SK-N-SH (cell line): Measurements from ENCODE around the gene ATP8A2. TPM values are rescaled to one million over a fixed set of nuclear protein-coding genes. Genes with fewer than 3 reads are reported as not detected.

Source experiments
- CTCF ChIA-PET: fragments of 300-600, 350-600 bp; formaldehyde crosslinking; extraction: SDS; loops from one replicate; lab custom pipeline; 2021; lab: Yijun Ruan, JAX
- POLR2A ChIA-PET: fragments of 350-600 bp; sonication (Branson Sonifier 250); formaldehyde crosslinking; extraction: SDS; loops from one replicate; lab custom pipeline; 2020; ENCODE audit warnings: antibody characterized with exemption, inconsistent platforms; lab: Yijun Ruan, JAX
- DNase-seq: peaks from one replicate; pipeline ENCODE4 v3.0.0; 2012
- H2AFZ ChIP-seq: fragments of 200-600 bp; sonication (generic); 2 replicates; pipeline ENCODE4 v1.8.1; 2016; ENCODE audit warnings: antibody characterized with exemption, mild to moderate bottlenecking, low read depth
- H3F3A ChIP-seq: fragments of 200-600 bp; sonication (generic); replicated peaks from 2 replicates; pipeline ENCODE3; 2016; ENCODE audit warnings: antibody characterized with exemption, mild to moderate bottlenecking; ENCODE audit not compliant: insufficient read depth
- H3K27ac ChIP-seq, 2 experiments: fragments of 200-500 bp in 1 of 2; fragments of 200-600 bp in 1 of 2; sonication (Bioruptor generic) in 1 of 2; sonication (generic), shearing (Covaris generic) in 1 of 2; 2 replicates each; pipeline versions ENCODE4 v1.5.1 to v1.6.1; 2014 to 2016; ENCODE audit warnings: low read depth in 2 of 2, inconsistent platforms in 1 of 2, low read length in 1 of 2, mild to moderate bottlenecking in 1 of 2, mixed read lengths in 1 of 2
- H3K27me3 ChIP-seq: fragments of 200-600 bp; sonication (generic), shearing (Covaris generic); 2 replicates; pipeline ENCODE4 v1.6.1; 2016; ENCODE audit warnings: mixed run types; ENCODE audit not compliant: insufficient read depth
- H3K36me3 ChIP-seq, 2 experiments: fragments of 200-500 bp in 1 of 2; fragments of 200-600 bp in 1 of 2; sonication (Bioruptor generic) in 1 of 2; sonication (generic) in 1 of 2; replicated peaks in 1 of 2; 2 replicates each; pipeline versions ENCODE3 to v1.5.1; 2014 to 2016; ENCODE audit warnings: low read length in 1 of 2, mild to moderate bottlenecking in 1 of 2; ENCODE audit not compliant: insufficient read depth in 2 of 2, control insufficient read depth in 1 of 2
- H3K4me1 ChIP-seq, 2 experiments: fragments of 200-500 bp in 1 of 2; fragments of 200-600 bp in 1 of 2; sonication (Bioruptor generic) in 1 of 2; sonication (generic), shearing (Covaris generic) in 1 of 2; 2 replicates each; pipeline versions ENCODE4 v1.5.1 to v1.6.1; 2014 to 2016; ENCODE audit warnings: low read depth in 1 of 2, low read length in 1 of 2, mixed run types in 1 of 2; ENCODE audit not compliant: insufficient read depth in 2 of 2, control insufficient read depth in 1 of 2
- H3K4me2 ChIP-seq: fragments of 200-600 bp; sonication (generic), shearing (Covaris generic); 2 replicates; pipeline ENCODE4 v1.6.1; 2017; ENCODE audit warnings: mixed run types
- H3K4me3 ChIP-seq, 2 experiments: fragments of 200-500 bp in 1 of 2; fragments of 200-600 bp in 1 of 2; sonication (Bioruptor generic) in 1 of 2; sonication (generic), shearing (Covaris generic) in 1 of 2; 2 replicates each; pipeline versions ENCODE4 v1.5.1 to v1.8.1; 2014 to 2016; ENCODE audit warnings: low read depth in 2 of 2, inconsistent platforms in 1 of 2, low read length in 1 of 2, mild to moderate bottlenecking in 1 of 2, mixed read lengths in 1 of 2, moderate library complexity in 1 of 2
- H3K79me2 ChIP-seq: fragments of 200-600 bp; sonication (generic); 2 replicates; pipeline ENCODE4 v1.8.1; 2017; ENCODE audit warnings: mild to moderate bottlenecking; ENCODE audit not compliant: insufficient read depth
- H3K9ac ChIP-seq: fragments of 200-600 bp; sonication (generic); 2 replicates; pipeline ENCODE4 v1.6.1; 2017; ENCODE audit warnings: mixed run types
- H3K9me2 ChIP-seq: fragments of 200-600 bp; sonication (generic); 2 replicates; pipeline ENCODE4 v1.6.1; 2017; ENCODE audit warnings: mixed run types
- H3K9me3 ChIP-seq: fragments of 200-600 bp; sonication (generic); 2 replicates; pipeline ENCODE4 v1.6.1; 2017; ENCODE audit warnings: mixed run types, mild to moderate bottlenecking, moderate library complexity
- H4K20me1 ChIP-seq: fragments of 200-600 bp; sonication (generic); 2 replicates; pipeline ENCODE4 v1.6.1; 2017; ENCODE audit warnings: mild to moderate bottlenecking, mixed run types; ENCODE audit not compliant: insufficient read depth
- CTCF ChIP-seq: fragments of 200-600 bp; sonication (generic); IDR thresholded peaks from 2 replicates; pipeline ENCODE4 v1.6.1; 2017; ENCODE audit warnings: antibody characterized with exemption, mild to moderate bottlenecking, moderate library complexity
- FOXM1 ChIP-seq: IDR thresholded peaks from 2 replicates; pipeline ENCODE4 v1.4.0; 2012; ENCODE audit warnings: low read depth, mild to moderate bottlenecking
- GATA2 ChIP-seq: sonication (generic); formaldehyde crosslinking; IDR thresholded peaks from 2 replicates; pipeline ENCODE4 v1.5.0; 2020; ENCODE audit warnings: mild to moderate bottlenecking, missing genetic modification reagents
- POLR2AphosphoS5 ChIP-seq: IDR thresholded peaks from 2 replicates; pipeline ENCODE4 v1.6.1; 2012; ENCODE audit warnings: low read depth, low read length
- RCOR1 ChIP-seq: fragments of 150-350 bp; IDR thresholded peaks from 2 replicates; pipeline ENCODE4 v1.6.1; 2017; ENCODE audit warnings: antibody characterized with exemption, low read length
- WGBS: methylation state at CpG from one replicate; pipeline ENCODE4 v1.1.6; 2017; ENCODE audit warnings: low lambda C conversion rate; 5-methylcytosine and 5-hydroxymethylcytosine counted together
- polyA plus RNA-seq, 3 experiments: library from polyadenylated mRNA; depleted of rRNA; stranded (reverse); fragments of >200 nt; gene quantifications; 2 replicates each; pipeline ENCODE4 v1.2.3, GENCODE V29; 2012
- TF ChIP-seq, protein P1 (sequence below): IDR thresholded peaks from 2 replicates; pipeline ENCODE4 v1.4.0; 2012; ENCODE audit warnings: low read depth, borderline replicate concordance

ATP8A2 gene
- polyA plus RNA-seq, 1 of the 3 experiments (the other 2 are of a cell fraction) = 0.02 TPM

- Histone ChIP-seq H3K9ac (no peak overlapping the region), H3K4me3 (no peak overlapping the region), H3F3A (no peaks in the 10 kb centered on the region), H4K20me1 (no peaks in the 10 kb centered on the region), H3K9me3 (no peaks in the 10 kb centered on the region; the same call in 1 of the 2 replicates), H3K27ac (no peak overlapping the region), H2AFZ (no peak overlapping the region), H3K79me2 (no peaks in the 10 kb centered on the region), H3K27me3 (no peaks in the 10 kb centered on the region), H3K9me2 (no peaks in the 10 kb centered on the region), H3K4me1 (peaks cover 0 to 10% of the 10 kb centered on the region in 2 experiments; a peak in 2 of 4 replicates), H3K36me3 (no peaks in the 10 kb centered on the region), H3K4me2 (no peak overlapping the region)
- no peak for DNase-seq
- ChIA-PET POLR2A (no interaction called here), CTCF (no interaction called here)
- TF ChIP-seq CTCF = no peak
- no peak for TF ChIP-seq POLR2AphosphoS5
- TF ChIP-seq RCOR1 = no peak
- TF ChIP-seq, protein P1, sequence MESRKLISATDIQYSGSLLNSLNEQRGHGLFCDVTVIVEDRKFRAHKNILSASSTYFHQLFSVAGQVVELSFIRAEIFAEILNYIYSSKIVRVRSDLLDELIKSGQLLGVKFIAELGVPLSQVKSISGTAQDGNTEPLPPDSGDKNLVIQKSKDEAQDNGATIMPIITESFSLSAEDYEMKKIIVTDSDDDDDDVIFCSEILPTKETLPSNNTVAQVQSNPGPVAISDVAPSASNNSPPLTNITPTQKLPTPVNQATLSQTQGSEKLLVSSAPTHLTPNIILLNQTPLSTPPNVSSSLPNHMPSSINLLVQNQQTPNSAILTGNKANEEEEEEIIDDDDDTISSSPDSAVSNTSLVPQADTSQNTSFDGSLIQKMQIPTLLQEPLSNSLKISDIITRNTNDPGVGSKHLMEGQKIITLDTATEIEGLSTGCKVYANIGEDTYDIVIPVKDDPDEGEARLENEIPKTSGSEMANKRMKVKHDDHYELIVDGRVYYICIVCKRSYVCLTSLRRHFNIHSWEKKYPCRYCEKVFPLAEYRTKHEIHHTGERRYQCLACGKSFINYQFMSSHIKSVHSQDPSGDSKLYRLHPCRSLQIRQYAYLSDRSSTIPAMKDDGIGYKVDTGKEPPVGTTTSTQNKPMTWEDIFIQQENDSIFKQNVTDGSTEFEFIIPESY = no peak
- WGBS = 37% methylated on average over 3 of the region's 3 CpGs
These were observed 285.4 kb downstream of the ATP8A2 start for GRCh38 chr13:25657157-25657556.

DNA sequence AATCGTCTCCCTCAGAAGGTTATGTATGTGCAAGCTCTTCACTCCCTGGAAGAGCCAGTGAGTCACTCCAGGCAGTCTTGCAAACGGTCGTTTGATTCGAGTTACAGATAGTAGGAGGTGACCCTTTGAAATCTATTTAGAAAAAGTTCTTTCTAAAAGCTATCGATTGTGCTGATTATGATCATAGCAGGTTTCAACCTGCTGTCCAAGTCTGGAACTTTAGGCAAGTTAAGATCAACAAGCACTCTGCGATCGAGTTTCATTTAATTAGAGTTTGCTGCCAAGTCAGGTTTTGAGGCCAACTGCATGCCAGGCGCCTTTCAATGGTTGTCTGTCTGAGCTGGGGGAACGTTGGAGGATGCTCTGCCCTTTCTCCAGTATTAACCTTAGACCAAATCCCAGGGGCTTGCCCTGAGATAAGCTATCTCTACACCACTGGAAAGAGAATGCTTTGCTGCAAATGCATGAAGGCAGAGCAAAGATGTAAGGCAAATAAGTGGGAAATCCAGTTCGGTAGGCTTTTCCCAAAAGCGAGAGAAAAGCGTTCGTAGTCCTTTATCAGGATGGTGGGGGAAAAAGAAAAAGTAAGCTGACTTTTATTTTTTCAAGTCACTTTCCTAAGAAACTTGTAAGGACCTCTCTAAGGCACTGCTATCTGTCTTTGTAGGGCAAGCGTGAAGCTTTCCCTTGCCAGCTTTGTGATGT is 287.5 kb downstream of the ATP8A2 start:
- H3K79me2 ChIP-seq = no peaks in the 10 kb centered on the region
- ChIA-PET CTCF (interaction anchor here (0.8 to 1.5 kb wide), 5 partner anchors 9 to 38 kb away, joined by 3 to 5 read pairs (median 3); no protein-coding TSS in a partner anchor), POLR2A (no interaction called here)
- H3K36me3 ChIP-seq = no peaks in the 10 kb centered on the region
- no peaks in the 10 kb centered on the region; the same call in 1 of the 2 replicates for H3K9me3 ChIP-seq
- H3K4me3 ChIP-seq = no peak overlapping the region
- H3K9me2 ChIP-seq = no peaks in the 10 kb centered on the region
- H4K20me1 ChIP-seq = no peaks in the 10 kb centered on the region
- WGBS = 18% methylated on average over 14 of the region's 14 CpGs
- DNase-seq = no peak
- H2AFZ ChIP-seq = no peak overlapping the region
- no peaks in the 10 kb centered on the region for H3F3A ChIP-seq
- TF ChIP-seq GATA2 (CRISPR knock-in tag) (peak; percentile 36; the same call in 1 of the 2 replicates), FOXM1 (no peak)
- H3K27me3 ChIP-seq = no peaks in the 10 kb centered on the region
- no peak overlapping the region for H3K9ac ChIP-seq
- peaks cover 0 to 16% of the 10 kb centered on the region in 2 experiments; a peak in 2 of 4 replicates for H3K4me1 ChIP-seq
- no peak overlapping the region for H3K4me2 ChIP-seq
- no peak overlapping the region for H3K27ac ChIP-seq
